ENCODE results near the gene ETV6. TPM values are rescaled to one million over a fixed set of nuclear protein-coding genes. Genes with fewer than 3 reads are reported as not detected.

The ETV6 gene
- total RNA-seq, 1 experiment from 2014 or later = 14.1 TPM

DNA sequence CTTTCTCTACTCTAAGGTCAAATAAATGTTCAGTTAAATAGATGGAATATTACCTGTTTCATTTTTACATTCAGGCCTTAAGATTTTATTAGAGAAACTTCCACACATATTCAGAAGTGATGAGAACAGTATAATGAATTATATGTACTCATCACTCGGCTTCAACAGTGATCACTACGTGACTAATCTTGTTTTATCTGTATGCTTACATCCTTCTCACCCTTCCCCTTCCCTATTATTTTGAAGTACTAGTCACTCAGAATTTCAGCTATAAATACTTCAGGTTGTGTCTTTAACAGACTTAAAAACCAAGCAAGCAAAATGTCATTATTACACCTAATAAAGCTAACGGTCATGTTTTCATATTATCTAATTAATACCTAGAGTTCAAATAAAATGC, 34.9 kb downstream of the ETV6 start:
- no peak overlapping the region for H3K27ac ChIP-seq (ENCODE audit: low read depth, low read length)

More for the DNA sequence above, 34.9 kb downstream of the ETV6 start:
- DNase-seq (ENCODE audit: low read depth, low spot score) (no peak), ATAC-seq (no peak)
- Histone ChIP-seq H3K9ac (ENCODE audit: low read length) (no peak overlapping the region), H3K4me2 (ENCODE audit: low read length) (no peak overlapping the region), H3K9me2 (ENCODE audit: insufficient read depth) (no peaks in the 10 kb centered on the region), H3K27me3 (ENCODE audit: insufficient read depth, low read length) (no peaks in the 10 kb centered on the region), H3K4me1 (ENCODE audit: control insufficient read depth in 1 of 2, insufficient read depth in 2 of 2, low read length in 2 of 2) (no peaks in the 10 kb centered on the region), H4K20me1 (ENCODE audit: insufficient read depth) (no peaks in the 10 kb centered on the region), H3K36me3 (ENCODE audit: control insufficient read depth in 1 of 2, insufficient read depth in 2 of 2, low read length in 2 of 2) (no peaks in the 10 kb centered on the region), H3K79me2 (ENCODE audit: insufficient read depth, low read length) (no peaks in the 10 kb centered on the region), H3K4me3 (replicated peaks in 1 of 2; ENCODE audit: low read depth in 1 of 2, low read length in 2 of 2) (no peak overlapping the region), H2AFZ (ENCODE audit: low read depth, low read length, poor library complexity, severe bottlenecking) (no peak overlapping the region), H3K9me3 (ENCODE audit: control insufficient read depth in 1 of 2, insufficient read depth in 1 of 2, low read depth in 1 of 2, low read length in 2 of 2) (no peaks in the 10 kb centered on the region)
- BruUV-seq (replicated peaks) = no TSS peak
- POLR2A ChIA-PET = no interaction called here
- intact Hi-C loops (cut with micrococcal nuclease) = no loop called here
- CTCF ChIA-PET = no interaction called here
- RAD21 ChIA-PET (ENCODE audit: low non-redundant PET in 1 of 2, low total read pairs in 2 of 2, uncharacterized antibody in 2 of 2, unreplicated experiment in 2 of 2) = no interaction called here
- TF ChIP-seq TCF7L2 (IDR thresholded peaks at IDR 0.05; ENCODE audit: borderline replicate concordance, extremely low read depth, insufficient read depth, insufficient read length) (no peak), ATF3 (IDR thresholded peaks at IDR 0.05) (no peak), CBX3 (IDR thresholded peaks at IDR 0.05; ENCODE audit: low read depth) (no peak), EZH2phosphoT487 (IDR thresholded peaks at IDR 0.05; ENCODE audit: borderline replicate concordance) (no peak), MAX (IDR thresholded peaks at IDR 0.05) (no peak), ZFX (IDR thresholded peaks at IDR 0.05) (no peak), RAD21 (IDR thresholded peaks at IDR 0.05; ENCODE audit: low read depth) (no peak), ZBTB33 (IDR thresholded peaks at IDR 0.05; ENCODE audit: extremely low read depth, insufficient replicate concordance, low read length) (no peak), ZNF274 (IDR thresholded peaks at IDR 0.05; ENCODE audit: low read depth, low read length) (no peak)
- TF ChIP-seq, protein P1, sequence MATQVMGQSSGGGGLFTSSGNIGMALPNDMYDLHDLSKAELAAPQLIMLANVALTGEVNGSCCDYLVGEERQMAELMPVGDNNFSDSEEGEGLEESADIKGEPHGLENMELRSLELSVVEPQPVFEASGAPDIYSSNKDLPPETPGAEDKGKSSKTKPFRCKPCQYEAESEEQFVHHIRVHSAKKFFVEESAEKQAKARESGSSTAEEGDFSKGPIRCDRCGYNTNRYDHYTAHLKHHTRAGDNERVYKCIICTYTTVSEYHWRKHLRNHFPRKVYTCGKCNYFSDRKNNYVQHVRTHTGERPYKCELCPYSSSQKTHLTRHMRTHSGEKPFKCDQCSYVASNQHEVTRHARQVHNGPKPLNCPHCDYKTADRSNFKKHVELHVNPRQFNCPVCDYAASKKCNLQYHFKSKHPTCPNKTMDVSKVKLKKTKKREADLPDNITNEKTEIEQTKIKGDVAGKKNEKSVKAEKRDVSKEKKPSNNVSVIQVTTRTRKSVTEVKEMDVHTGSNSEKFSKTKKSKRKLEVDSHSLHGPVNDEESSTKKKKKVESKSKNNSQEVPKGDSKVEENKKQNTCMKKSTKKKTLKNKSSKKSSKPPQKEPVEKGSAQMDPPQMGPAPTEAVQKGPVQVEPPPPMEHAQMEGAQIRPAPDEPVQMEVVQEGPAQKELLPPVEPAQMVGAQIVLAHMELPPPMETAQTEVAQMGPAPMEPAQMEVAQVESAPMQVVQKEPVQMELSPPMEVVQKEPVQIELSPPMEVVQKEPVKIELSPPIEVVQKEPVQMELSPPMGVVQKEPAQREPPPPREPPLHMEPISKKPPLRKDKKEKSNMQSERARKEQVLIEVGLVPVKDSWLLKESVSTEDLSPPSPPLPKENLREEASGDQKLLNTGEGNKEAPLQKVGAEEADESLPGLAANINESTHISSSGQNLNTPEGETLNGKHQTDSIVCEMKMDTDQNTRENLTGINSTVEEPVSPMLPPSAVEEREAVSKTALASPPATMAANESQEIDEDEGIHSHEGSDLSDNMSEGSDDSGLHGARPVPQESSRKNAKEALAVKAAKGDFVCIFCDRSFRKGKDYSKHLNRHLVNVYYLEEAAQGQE (IDR thresholded peaks at IDR 0.05; ENCODE audit: low read depth) = no peak
